C4-2B (cell line): Measurements from ENCODE around the gene WWOX.

Source experiments
- ZFX ChIP-seq: fragments of 450-650 bp; IDR thresholded peaks from 2 replicates; pipeline ENCODE4 v1.6.1; 2017
- TF ChIP-seq, protein P1 (sequence below): fragments of 450-650 bp; conservative IDR thresholded peaks from 2 replicates; pipeline ENCODE4 v1.5.1; 2017; ENCODE audit warnings: mild to moderate bottlenecking

DNA sequence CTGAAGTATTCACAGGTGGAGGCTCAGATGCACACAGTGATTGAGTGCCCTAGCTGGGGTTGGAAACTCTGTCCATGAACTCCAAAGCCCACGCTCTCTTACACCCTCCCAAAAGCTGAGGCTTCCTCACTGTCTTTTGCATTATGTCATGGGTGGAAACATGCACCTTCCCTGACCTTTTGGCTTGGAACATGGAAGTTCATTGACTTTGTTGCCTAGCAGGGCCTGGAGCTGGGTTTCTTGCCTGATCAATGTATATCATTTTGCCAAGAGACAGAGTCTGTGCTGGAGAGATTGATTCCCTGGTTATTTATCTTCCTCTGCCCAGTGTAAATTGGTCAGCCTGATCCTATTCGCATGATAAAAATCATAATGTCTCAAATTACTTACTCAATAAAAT lies 942.7 kb downstream of the WWOX start:
- TF ChIP-seq, protein P1, sequence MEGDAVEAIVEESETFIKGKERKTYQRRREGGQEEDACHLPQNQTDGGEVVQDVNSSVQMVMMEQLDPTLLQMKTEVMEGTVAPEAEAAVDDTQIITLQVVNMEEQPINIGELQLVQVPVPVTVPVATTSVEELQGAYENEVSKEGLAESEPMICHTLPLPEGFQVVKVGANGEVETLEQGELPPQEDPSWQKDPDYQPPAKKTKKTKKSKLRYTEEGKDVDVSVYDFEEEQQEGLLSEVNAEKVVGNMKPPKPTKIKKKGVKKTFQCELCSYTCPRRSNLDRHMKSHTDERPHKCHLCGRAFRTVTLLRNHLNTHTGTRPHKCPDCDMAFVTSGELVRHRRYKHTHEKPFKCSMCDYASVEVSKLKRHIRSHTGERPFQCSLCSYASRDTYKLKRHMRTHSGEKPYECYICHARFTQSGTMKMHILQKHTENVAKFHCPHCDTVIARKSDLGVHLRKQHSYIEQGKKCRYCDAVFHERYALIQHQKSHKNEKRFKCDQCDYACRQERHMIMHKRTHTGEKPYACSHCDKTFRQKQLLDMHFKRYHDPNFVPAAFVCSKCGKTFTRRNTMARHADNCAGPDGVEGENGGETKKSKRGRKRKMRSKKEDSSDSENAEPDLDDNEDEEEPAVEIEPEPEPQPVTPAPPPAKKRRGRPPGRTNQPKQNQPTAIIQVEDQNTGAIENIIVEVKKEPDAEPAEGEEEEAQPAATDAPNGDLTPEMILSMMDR: no peak
- TF ChIP-seq ZFX: no peak
